PC-3 (cell line): ENCODE measurements around the gene FSIP1.

ENCODE experiments used
- EZH2 ChIP-seq: fragments of 300-600 bp; sonication (generic); IDR thresholded peaks from one replicate; pipeline ENCODE4 v1.6.1; 2017; ENCODE audit warnings: antibody characterized with exemption, mild to moderate bottlenecking, low read length; ENCODE audit not compliant: unreplicated experiment
- EZH2phosphoT487 ChIP-seq: fragments of 300-600 bp; sonication (generic); IDR thresholded peaks from 2 replicates; pipeline ENCODE4 v1.6.1; 2018; ENCODE audit warnings: mild to moderate bottlenecking, antibody characterized with exemption, low read length, borderline replicate concordance
- TF ChIP-seq, protein P1 (sequence below): fragments of 300-600 bp; sonication (generic); conservative IDR thresholded peaks from 2 replicates; pipeline ENCODE4 v1.5.1; 2017; ENCODE audit warnings: antibody characterized with exemption, low read depth, mild to moderate bottlenecking, low read length

DNA sequence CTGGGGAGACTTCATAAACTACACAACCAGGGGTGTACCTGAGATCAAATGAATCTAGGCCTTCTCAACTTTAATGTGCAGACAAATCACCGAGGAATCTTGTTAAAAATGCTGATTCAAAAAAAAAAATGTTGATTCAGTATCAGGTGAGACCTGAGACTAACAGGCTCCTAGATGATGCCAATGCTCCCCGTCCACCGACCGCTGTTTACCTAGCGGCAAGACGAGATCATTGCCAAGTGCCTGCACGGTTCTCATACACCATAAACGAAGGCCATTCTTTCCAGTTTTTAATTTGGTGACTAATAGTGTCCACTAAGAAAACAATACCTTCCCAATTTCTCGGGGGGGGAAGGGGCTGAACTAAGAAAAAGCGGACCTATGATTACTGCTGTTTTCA lies 2.5 kb upstream of the FSIP1 start:
- TF ChIP-seq, protein P1, sequence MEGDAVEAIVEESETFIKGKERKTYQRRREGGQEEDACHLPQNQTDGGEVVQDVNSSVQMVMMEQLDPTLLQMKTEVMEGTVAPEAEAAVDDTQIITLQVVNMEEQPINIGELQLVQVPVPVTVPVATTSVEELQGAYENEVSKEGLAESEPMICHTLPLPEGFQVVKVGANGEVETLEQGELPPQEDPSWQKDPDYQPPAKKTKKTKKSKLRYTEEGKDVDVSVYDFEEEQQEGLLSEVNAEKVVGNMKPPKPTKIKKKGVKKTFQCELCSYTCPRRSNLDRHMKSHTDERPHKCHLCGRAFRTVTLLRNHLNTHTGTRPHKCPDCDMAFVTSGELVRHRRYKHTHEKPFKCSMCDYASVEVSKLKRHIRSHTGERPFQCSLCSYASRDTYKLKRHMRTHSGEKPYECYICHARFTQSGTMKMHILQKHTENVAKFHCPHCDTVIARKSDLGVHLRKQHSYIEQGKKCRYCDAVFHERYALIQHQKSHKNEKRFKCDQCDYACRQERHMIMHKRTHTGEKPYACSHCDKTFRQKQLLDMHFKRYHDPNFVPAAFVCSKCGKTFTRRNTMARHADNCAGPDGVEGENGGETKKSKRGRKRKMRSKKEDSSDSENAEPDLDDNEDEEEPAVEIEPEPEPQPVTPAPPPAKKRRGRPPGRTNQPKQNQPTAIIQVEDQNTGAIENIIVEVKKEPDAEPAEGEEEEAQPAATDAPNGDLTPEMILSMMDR, result no peak
- no peak for TF ChIP-seq EZH2
- no peak for TF ChIP-seq EZH2phosphoT487
